Nephron (organoid): ENCODE data around the gene SERPINB11.
A peak's percentile ranks its signal among the peaks of the same experiment; 100 is the strongest.

ENCODE experiments used
- H3K27ac Mint-ChIP-seq, 3 experiments: 2 replicates each; pipeline ENCODE4 v1.8.0; 2020; ENCODE audit warnings: mixed read lengths in 3 of 3, mild to moderate bottlenecking in 2 of 3, moderate library complexity in 1 of 3
- H3K27me3 Mint-ChIP-seq: 2 replicates; pipeline ENCODE4 v1.8.0; 2021; ENCODE audit warnings: low read depth, mild to moderate bottlenecking, moderate library complexity, mixed read lengths
- H3K36me3 Mint-ChIP-seq: 2 replicates; pipeline ENCODE4 v1.8.0; 2020; ENCODE audit warnings: low read depth, mixed read lengths
- H3K4me1 Mint-ChIP-seq: 2 replicates; pipeline ENCODE4 v1.8.0; 2020; ENCODE audit warnings: mixed read lengths
- H3K4me3 Mint-ChIP-seq, 3 experiments: 2 replicates each; pipeline ENCODE4 v1.8.0; 2020; ENCODE audit warnings: mild to moderate bottlenecking in 3 of 3, mixed read lengths in 3 of 3, moderate library complexity in 2 of 3
- H3K9me3 Mint-ChIP-seq: 2 replicates; pipeline ENCODE4 v1.8.0; 2020; ENCODE audit warnings: mixed read lengths
- TF ChIP-seq, protein P1 (sequence below), 3 experiments: fragments of 200-600 bp; sonication (generic); IDR thresholded peaks; one replicate each; pipeline ENCODE4 v1.5.0; 2021; ENCODE audit warnings: antibody characterized with exemption in 3 of 3; ENCODE audit not compliant: unreplicated experiment in 3 of 3

SERPINB11 gene

DNA sequence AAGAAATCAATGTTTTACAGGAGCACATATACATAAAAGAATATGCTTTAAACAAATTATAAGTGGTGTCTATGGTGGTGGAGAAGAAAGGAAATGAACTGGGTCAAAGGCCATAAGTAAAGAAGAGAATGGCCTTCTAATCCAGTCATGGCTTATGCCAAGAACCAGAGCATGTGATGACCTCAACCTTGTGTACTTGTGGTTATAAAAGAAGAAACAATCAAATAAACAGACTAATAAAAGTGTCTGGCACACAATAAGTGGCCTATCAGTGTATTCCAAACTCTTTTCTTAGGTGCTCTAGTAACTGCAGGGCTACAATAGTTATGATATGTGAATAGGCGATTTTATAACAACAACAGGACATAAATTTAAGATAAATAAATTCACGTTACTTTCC, 2.6 kb downstream of the SERPINB11 start:
- H3K36me3 Mint-ChIP-seq: no peaks in the 10 kb centered on the region
- no peaks in the 10 kb centered on the region for H3K27me3 Mint-ChIP-seq
- H3K9me3 Mint-ChIP-seq: no peaks in the 10 kb centered on the region
- TF ChIP-seq, protein P1, sequence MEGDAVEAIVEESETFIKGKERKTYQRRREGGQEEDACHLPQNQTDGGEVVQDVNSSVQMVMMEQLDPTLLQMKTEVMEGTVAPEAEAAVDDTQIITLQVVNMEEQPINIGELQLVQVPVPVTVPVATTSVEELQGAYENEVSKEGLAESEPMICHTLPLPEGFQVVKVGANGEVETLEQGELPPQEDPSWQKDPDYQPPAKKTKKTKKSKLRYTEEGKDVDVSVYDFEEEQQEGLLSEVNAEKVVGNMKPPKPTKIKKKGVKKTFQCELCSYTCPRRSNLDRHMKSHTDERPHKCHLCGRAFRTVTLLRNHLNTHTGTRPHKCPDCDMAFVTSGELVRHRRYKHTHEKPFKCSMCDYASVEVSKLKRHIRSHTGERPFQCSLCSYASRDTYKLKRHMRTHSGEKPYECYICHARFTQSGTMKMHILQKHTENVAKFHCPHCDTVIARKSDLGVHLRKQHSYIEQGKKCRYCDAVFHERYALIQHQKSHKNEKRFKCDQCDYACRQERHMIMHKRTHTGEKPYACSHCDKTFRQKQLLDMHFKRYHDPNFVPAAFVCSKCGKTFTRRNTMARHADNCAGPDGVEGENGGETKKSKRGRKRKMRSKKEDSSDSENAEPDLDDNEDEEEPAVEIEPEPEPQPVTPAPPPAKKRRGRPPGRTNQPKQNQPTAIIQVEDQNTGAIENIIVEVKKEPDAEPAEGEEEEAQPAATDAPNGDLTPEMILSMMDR (IDR thresholded peaks at IDR 0.05; ENCODE audit: unreplicated experiment in 3 of 3): no peak
- no peak overlapping the region for H3K27ac Mint-ChIP-seq
- H3K4me3 Mint-ChIP-seq: no peak overlapping the region
- no peaks in the 10 kb centered on the region for H3K4me1 Mint-ChIP-seq

DNA sequence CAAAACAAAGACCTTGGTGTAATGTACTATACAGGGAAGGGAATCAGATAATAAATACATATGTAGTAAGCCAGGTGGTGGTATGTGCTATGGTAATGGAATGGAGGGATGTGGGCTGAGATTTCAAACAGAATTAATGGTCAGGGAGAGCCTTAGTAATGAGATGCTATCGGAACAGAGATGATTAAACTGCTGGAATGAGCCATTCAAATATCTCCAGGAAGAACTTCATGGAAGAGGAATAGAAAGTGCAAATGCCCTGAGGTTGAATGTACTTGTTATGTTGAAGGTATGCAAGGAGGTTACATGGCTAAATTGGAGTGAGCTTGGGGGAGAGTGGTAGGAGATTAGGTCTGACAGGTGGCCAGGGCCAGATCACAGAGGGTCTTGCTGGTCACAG, 5.1 kb downstream of the SERPINB11 start:
- Mint-ChIP-seq H3K4me1 (no peaks in the 10 kb centered on the region), H3K27me3 (no peaks in the 10 kb centered on the region), H3K9me3 (no peaks in the 10 kb centered on the region), H3K4me3 (no peak overlapping the region), H3K27ac (no peak overlapping the region), H3K36me3 (no peaks in the 10 kb centered on the region)
- TF ChIP-seq, protein P1 (IDR thresholded peaks at IDR 0.05; ENCODE audit: unreplicated experiment in 3 of 3): no peak

DNA sequence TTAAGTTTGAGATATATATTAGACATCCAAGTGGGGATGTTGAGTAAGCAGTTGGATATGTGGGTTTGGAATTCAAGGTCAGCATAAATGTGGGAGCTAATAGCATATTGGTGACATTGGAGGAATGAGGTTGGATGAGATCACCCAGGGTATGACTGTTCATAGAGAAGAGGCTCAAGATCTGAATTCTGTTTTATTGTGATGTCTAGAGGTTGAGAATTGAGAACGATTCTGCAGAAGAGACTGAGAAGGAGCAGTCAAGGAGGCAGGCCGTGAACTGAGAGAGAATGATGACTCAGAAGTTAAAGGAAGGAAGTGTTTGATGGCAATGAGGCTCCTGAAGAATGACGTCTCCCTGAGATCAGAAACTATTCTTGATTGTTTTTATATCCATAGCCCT, 5.9 kb downstream of the SERPINB11 start:
- no peaks in the 10 kb centered on the region for H3K36me3 Mint-ChIP-seq
- no peak overlapping the region for H3K27ac Mint-ChIP-seq
- no peaks in the 10 kb centered on the region for H3K27me3 Mint-ChIP-seq
- TF ChIP-seq, protein P1 (IDR thresholded peaks at IDR 0.05; ENCODE audit: unreplicated experiment in 3 of 3): no peak
- peaks cover 7% of the 10 kb centered on the region for H3K9me3 Mint-ChIP-seq
- H3K4me1 Mint-ChIP-seq: no peaks in the 10 kb centered on the region
- H3K4me3 Mint-ChIP-seq: no peak overlapping the region

DNA sequence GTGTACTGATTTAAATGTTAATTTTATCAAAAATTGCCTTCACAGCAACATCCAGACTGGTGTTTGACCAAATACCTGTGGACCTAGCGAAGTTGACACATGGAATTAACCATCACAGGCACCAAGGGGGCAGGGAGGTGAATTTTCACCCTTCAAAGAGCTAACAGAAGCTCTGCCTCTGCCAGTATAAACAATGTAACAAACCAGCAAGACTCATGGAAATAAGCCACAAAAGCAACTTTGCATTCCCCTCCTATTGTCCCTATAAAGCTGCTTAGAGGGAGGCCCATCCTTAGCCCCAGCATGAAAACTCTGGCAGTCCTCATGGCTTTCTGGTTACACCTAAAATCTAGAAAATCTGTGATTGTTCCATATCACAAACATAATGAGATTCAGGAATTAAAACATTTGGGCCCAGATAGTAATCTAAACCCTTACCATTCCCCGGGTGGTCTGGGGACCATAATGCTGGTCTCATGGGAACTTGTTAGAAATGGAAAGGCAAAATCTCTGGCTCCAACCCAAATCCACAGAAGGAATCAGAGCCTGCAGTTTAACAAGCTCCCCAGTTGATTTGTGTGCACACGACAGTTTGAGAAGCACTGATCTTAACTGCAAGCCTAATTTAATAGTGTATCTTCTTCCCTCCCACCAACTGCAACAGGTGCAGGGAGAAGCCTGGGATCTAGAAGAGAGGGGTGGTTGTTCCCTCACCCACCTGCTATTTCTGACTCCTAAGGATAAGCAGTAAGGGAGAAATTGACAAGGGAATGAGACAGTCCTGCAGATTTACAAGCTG, 23.1 kb downstream of the SERPINB11 start:
- Mint-ChIP-seq H3K4me3 (no peak overlapping the region), H3K4me1 (peaks cover 14% of the 10 kb centered on the region), H3K27ac (peak overlapping the region in 1 of 3 experiments; percentile 62), H3K36me3 (no peaks in the 10 kb centered on the region), H3K27me3 (peaks cover 10% of the 10 kb centered on the region), H3K9me3 (no peaks in the 10 kb centered on the region)
- TF ChIP-seq, protein P1 (IDR thresholded peaks at IDR 0.05; ENCODE audit: unreplicated experiment in 3 of 3): no peak

DNA sequence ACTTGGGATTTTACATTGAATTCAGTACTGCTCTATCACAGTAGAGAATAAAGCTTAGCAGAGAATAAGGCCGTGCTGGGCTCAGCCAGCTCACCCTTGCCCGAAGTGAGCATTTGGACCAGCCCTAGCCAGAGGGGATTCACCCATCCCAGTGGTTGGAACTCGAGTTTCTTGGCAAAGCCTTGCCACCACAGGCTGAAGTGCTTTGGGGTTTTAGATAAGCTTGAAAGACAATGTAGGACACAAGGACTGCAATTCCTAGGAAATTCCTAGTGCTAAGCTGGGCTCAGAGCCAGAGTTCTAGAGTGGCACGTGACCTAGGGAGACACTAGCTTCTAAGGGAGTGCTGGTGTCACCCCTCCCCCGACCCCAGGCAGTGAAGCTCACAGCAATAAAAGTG, 28.0 kb downstream of the SERPINB11 start:
- Mint-ChIP-seq H3K4me3 (no peak overlapping the region), H3K36me3 (no peaks in the 10 kb centered on the region), H3K9me3 (peaks cover 3% of the 10 kb centered on the region), H3K4me1 (peaks cover 12% of the 10 kb centered on the region), H3K27me3 (peaks cover 5% of the 10 kb centered on the region), H3K27ac (no peak overlapping the region)
- TF ChIP-seq, protein P1 (IDR thresholded peaks at IDR 0.05; ENCODE audit: unreplicated experiment in 3 of 3): no peak

DNA sequence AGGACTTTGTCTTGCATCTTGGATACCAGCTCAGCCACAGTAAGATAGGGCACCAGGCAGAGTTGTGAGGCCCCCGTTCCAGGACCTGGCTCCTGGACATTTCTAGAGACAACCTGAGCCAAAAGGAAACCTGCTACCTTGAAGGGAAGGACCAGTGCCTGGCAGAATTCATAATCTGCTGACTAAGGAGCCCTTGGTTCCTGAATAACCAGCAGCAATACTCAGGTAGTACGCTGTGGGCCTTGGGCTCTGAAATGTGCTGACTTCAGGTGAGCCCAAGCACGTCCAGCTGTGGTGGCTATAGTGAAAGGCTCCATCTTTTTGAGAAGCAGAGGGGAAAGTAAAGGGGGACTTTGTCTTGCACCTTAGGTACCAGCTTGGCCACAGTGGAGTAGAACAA, 28.5 kb downstream of the SERPINB11 start:
- H3K9me3 Mint-ChIP-seq: peaks cover 3% of the 10 kb centered on the region
- H3K27ac Mint-ChIP-seq: no peak overlapping the region
- TF ChIP-seq, protein P1 (IDR thresholded peaks at IDR 0.05; ENCODE audit: unreplicated experiment in 3 of 3): no peak
- H3K36me3 Mint-ChIP-seq: no peaks in the 10 kb centered on the region
- H3K4me3 Mint-ChIP-seq: no peak overlapping the region
- H3K27me3 Mint-ChIP-seq: peaks cover under 1% of the 10 kb centered on the region
- H3K4me1 Mint-ChIP-seq: peaks cover 8% of the 10 kb centered on the region
